IMR-90 (cell line): ENCODE measurements around the gene OR51E1. TPM values are rescaled to one million over a fixed set of nuclear protein-coding genes. Genes with fewer than 3 reads are reported as not detected.

Experiments
- ATAC-seq: fragments of 200-7000 bp; cut with Tn5 transposase; 2 replicates; pipeline ENCODE4 v1.9.1; 2020; ENCODE audit warnings: low read depth, mild to moderate bottlenecking, moderate library complexity
- BruUV-seq: library from RNA; stranded (reverse); fragments of 400-500 nt; replicated peaks from 2 replicates; lab custom pipeline; 2021; lab: Mats Ljungman, UMichigan
- CTCF ChIA-PET: fragments of 300-600 bp; formaldehyde crosslinking; extraction: SDS; loops from one replicate; lab custom pipeline; 2021; ENCODE audit warnings: antibody characterized with exemption; lab: Yijun Ruan, JAX
- POLR2A ChIA-PET: fragments of 300-600 bp; sonication (Branson Sonifier 250); formaldehyde crosslinking; loops from one replicate; lab custom pipeline; 2022; ENCODE audit warnings: antibody characterized with exemption; ENCODE audit not compliant: unreplicated experiment; lab: Charles Lee
- DNase-seq: peaks from one replicate; pipeline ENCODE4 v3.0.0; 2013
- H2AFZ ChIP-seq: replicated peaks from 2 replicates; pipeline ENCODE3; 2013; ENCODE audit warnings: low read length, mild to moderate bottlenecking; ENCODE audit not compliant: poor library complexity
- H2AK5ac ChIP-seq: 2 replicates; pipeline ENCODE4 v1.6.1; 2013; ENCODE audit warnings: low read depth, low read length, inconsistent platforms
- H2AK9ac ChIP-seq: replicated peaks from 2 replicates; pipeline ENCODE3; 2013; ENCODE audit warnings: mild to moderate bottlenecking, low read depth, low read length, moderate library complexity; ENCODE audit not compliant: poor library complexity
- H2BK120ac ChIP-seq: 2 replicates; pipeline ENCODE4 v1.6.1; 2013; ENCODE audit warnings: low read depth, low read length, inconsistent platforms
- H2BK15ac ChIP-seq: 3 replicates; pipeline ENCODE4 v1.6.1; 2013; ENCODE audit warnings: low read depth, low read length, inconsistent platforms
- H2BK20ac ChIP-seq: 2 replicates; pipeline ENCODE4 v1.6.1; 2013; ENCODE audit warnings: low read depth, mild to moderate bottlenecking, inconsistent platforms, low read length, moderate library complexity
- H2BK5ac ChIP-seq: 2 replicates; pipeline ENCODE4 v1.6.1; 2013; ENCODE audit warnings: mild to moderate bottlenecking, low read depth, low read length, inconsistent platforms; ENCODE audit not compliant: poor library complexity, severe bottlenecking
- H3K14ac ChIP-seq: replicated peaks from 2 replicates; pipeline ENCODE4 v1.6.1; 2013; ENCODE audit warnings: low read depth, low read length, inconsistent platforms
- H3K18ac ChIP-seq: 2 replicates; pipeline ENCODE4 v1.6.1; 2013; ENCODE audit warnings: low read depth, low read length, control low read depth
- H3K23ac ChIP-seq: 2 replicates; pipeline ENCODE4 v1.6.1; 2013; ENCODE audit warnings: low read depth, low read length, inconsistent platforms
- H3K27ac ChIP-seq: 2 replicates; pipeline ENCODE4 v1.5.1; 2013; ENCODE audit warnings: mild to moderate bottlenecking, control low read depth, low read length; ENCODE audit not compliant: insufficient read depth
- H3K27me3 ChIP-seq: 2 replicates; pipeline ENCODE4 v1.6.1; 2013; ENCODE audit warnings: low read length; ENCODE audit not compliant: control insufficient read depth, insufficient read depth
- H3K36me3 ChIP-seq: 2 replicates; pipeline ENCODE4 v1.6.1; 2013; ENCODE audit warnings: low read length, mixed read lengths; ENCODE audit not compliant: control insufficient read depth, insufficient read depth
- H3K4ac ChIP-seq: 2 replicates; pipeline ENCODE4 v1.6.1; 2013; ENCODE audit warnings: low read depth, low read length, inconsistent platforms
- H3K4me1 ChIP-seq: 2 replicates; pipeline ENCODE4 v1.6.1; 2013; ENCODE audit warnings: low read length, mixed read lengths; ENCODE audit not compliant: control insufficient read depth, insufficient read depth
- H3K4me2 ChIP-seq: 2 replicates; pipeline ENCODE4 v1.6.1; 2013; ENCODE audit warnings: low read depth, mild to moderate bottlenecking, control low read depth, low read length, moderate library complexity
- H3K4me3 ChIP-seq: 2 replicates; pipeline ENCODE4 v1.5.1; 2013; ENCODE audit warnings: low read depth, mild to moderate bottlenecking, control low read depth, low read length, moderate library complexity; ENCODE audit not compliant: insufficient read depth
- H3K56ac ChIP-seq: 2 replicates; pipeline ENCODE4 v1.6.1; 2013; ENCODE audit warnings: low read length, inconsistent platforms; ENCODE audit not compliant: insufficient read depth; ENCODE audit errors: extremely low read depth
- H3K79me1 ChIP-seq, 2 experiments: 2 replicates each; pipeline ENCODE4 v1.6.1; 2013; ENCODE audit warnings: low read length in 2 of 2, inconsistent platforms in 1 of 2, low read depth in 1 of 2
- H3K9ac ChIP-seq: 2 replicates; pipeline ENCODE4 v1.6.1; 2013; ENCODE audit warnings: low read depth, low read length, control low read depth
- H3K9me1 ChIP-seq: 2 replicates; pipeline ENCODE4 v1.6.1; 2013; ENCODE audit warnings: low read length, inconsistent platforms; ENCODE audit not compliant: insufficient read depth
- H3K9me3 ChIP-seq: 2 replicates; pipeline ENCODE4 v1.6.1; 2013; ENCODE audit warnings: low read length; ENCODE audit not compliant: control insufficient read depth, insufficient read depth
- H4K20me1 ChIP-seq: 2 replicates; pipeline ENCODE4 v1.6.1; 2013; ENCODE audit warnings: low read length, inconsistent platforms; ENCODE audit not compliant: insufficient read depth
- H4K5ac ChIP-seq: 2 replicates; pipeline ENCODE4 v1.6.1; 2013; ENCODE audit warnings: mild to moderate bottlenecking, low read depth, low read length, control low read depth
- H4K8ac ChIP-seq, 2 experiments: 2 replicates each; pipeline ENCODE4 v1.6.1; 2013; ENCODE audit warnings: low read depth in 2 of 2, low read length in 2 of 2, control low read depth in 1 of 2, inconsistent platforms in 1 of 2
- H4K91ac ChIP-seq: 2 replicates; pipeline ENCODE4 v1.6.1; 2013; ENCODE audit warnings: low read depth, low read length, inconsistent platforms; ENCODE audit not compliant: insufficient read depth
- BHLHE40 ChIP-seq: fragments of 150-350 bp; IDR thresholded peaks from 2 replicates; pipeline ENCODE4 v1.6.1; 2016; ENCODE audit warnings: mild to moderate bottlenecking, low read depth, low read length
- MAFK ChIP-seq: IDR thresholded peaks from 2 replicates; pipeline ENCODE4 v1.6.1; 2012; ENCODE audit warnings: low read depth, low read length, improper control_type of control experiment
- MAZ ChIP-seq: IDR thresholded peaks from 2 replicates; pipeline ENCODE4 v1.6.1; 2012; ENCODE audit warnings: low read depth, mild to moderate bottlenecking, low read length, improper control_type of control experiment, moderate library complexity, borderline replicate concordance
- MXI1 ChIP-seq: IDR thresholded peaks from 2 replicates; pipeline ENCODE4 v1.6.1; 2012; ENCODE audit warnings: low read depth, mild to moderate bottlenecking, low read length, moderate library complexity, borderline replicate concordance
- POLR2A ChIP-seq: IDR thresholded peaks from 2 replicates; pipeline ENCODE4 v1.6.1; 2012; ENCODE audit warnings: mild to moderate bottlenecking, low read depth, low read length
- SMC3 ChIP-seq: fragments of 150-350 bp; IDR thresholded peaks from 2 replicates; pipeline ENCODE4 v1.6.1; 2016; ENCODE audit warnings: low read depth, mild to moderate bottlenecking, antibody characterized with exemption, low read length, moderate library complexity
- dilution Hi-C: fragments of 300-500 bp; cut with HindIII; formaldehyde crosslinking; loops from one replicate; pipeline ENCODE4 v1.14.3; 2018; ENCODE audit warnings: low sequenced_read_pairs; ENCODE audit not compliant: unreplicated experiment
- in situ Hi-C: fragments of 300-500 bp; cut with MboI; formaldehyde crosslinking; loops from 3 replicates; pipeline ENCODE4 v1.14.3; 2019; ENCODE audit warnings: low sequenced_read_pairs, inconsistent platforms, mixed read lengths
- intact Hi-C: fragments of 100-400 bp; cut with micrococcal nuclease; formaldehyde crosslinking; loops from 2 replicates; pipeline ENCODE4 v1.10.0; 2022
- polyA plus RNA-seq, 3 experiments: library from polyadenylated mRNA; depleted of rRNA; stranded (reverse); fragments of >200 nt; gene quantifications; 2 replicates each; pipeline ENCODE4 v1.2.3, GENCODE V29; 2012; ENCODE audit warnings: low replicate concordance in 1 of 3
- total RNA-seq: library from RNA; depleted of rRNA; stranded (reverse); fragments of >200 nt; gene quantifications from 2 replicates; pipeline ENCODE4 v1.2.3, GENCODE V29; 2012
- TF ChIP-seq, protein P1 (sequence below): fragments of 150-350 bp; IDR thresholded peaks from 2 replicates; pipeline ENCODE4 v1.6.1; 2016; ENCODE audit warnings: low read depth, mild to moderate bottlenecking, low read length, moderate library complexity, borderline replicate concordance

Gene OR51E1
- total and polyA plus RNA-seq, 2 of the 4 experiments (the other 2 are of a cell fraction), result 0.02 TPM; not detected in 1

GRCh38 chr11:4615856-4616444, 27.8 kb upstream of the OR51E1 start:
- Histone ChIP-seq H2AFZ (no peak overlapping the region), H3K23ac (no peak overlapping the region), H2BK20ac (no peak overlapping the region), H3K4me3 (no peak overlapping the region), H3K9ac (no peak overlapping the region), H3K36me3 (no peaks in the 10 kb centered on the region), H3K27me3 (peaks cover 2% of the 10 kb centered on the region; the same call in 1 of the 2 replicates), H3K79me1 (no peaks in the 10 kb centered on the region), H3K9me3 (no peaks in the 10 kb centered on the region), H3K4ac (no peak overlapping the region), H3K14ac (no peak overlapping the region), H3K9me1 (no peaks in the 10 kb centered on the region), H2AK9ac (no peak overlapping the region), H2AK5ac (no peak overlapping the region), H4K8ac (no peak overlapping the region), H2BK120ac (no peak overlapping the region), H2BK5ac (no peak overlapping the region), H3K4me2 (no peak overlapping the region), H3K4me1 (no peaks in the 10 kb centered on the region), H3K27ac (no peak overlapping the region), H4K5ac (no peak overlapping the region), H3K18ac (no peak overlapping the region), H3K56ac (no peak overlapping the region), H4K91ac (no peak overlapping the region), H4K20me1 (no peaks in the 10 kb centered on the region), H2BK15ac (no peak overlapping the region)
- ATAC-seq, result no peak
- no TSS peak for BruUV-seq
- ChIA-PET CTCF (no interaction called here), POLR2A (no interaction called here)
- intact Hi-C loops, result no loop called here
- in situ Hi-C loops, result no loop called here
- dilution Hi-C loops, result no loop called here
- DNase-seq, result no peak
- TF ChIP-seq MAZ, result no peak
- TF ChIP-seq SMC3, result no peak
- no peak for TF ChIP-seq MAFK
- TF ChIP-seq, protein P1, sequence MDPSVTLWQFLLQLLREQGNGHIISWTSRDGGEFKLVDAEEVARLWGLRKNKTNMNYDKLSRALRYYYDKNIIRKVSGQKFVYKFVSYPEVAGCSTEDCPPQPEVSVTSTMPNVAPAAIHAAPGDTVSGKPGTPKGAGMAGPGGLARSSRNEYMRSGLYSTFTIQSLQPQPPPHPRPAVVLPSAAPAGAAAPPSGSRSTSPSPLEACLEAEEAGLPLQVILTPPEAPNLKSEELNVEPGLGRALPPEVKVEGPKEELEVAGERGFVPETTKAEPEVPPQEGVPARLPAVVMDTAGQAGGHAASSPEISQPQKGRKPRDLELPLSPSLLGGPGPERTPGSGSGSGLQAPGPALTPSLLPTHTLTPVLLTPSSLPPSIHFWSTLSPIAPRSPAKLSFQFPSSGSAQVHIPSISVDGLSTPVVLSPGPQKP, result no peak
- TF ChIP-seq POLR2A, result no peak
- no peak for TF ChIP-seq MXI1
- no peak for TF ChIP-seq BHLHE40
